Immature natural killer cell (primary cell): Measurements from ENCODE around the gene TRRAP. TPM values are rescaled to one million over a fixed set of nuclear protein-coding genes. Genes with fewer than 3 reads are reported as not detected.
"Not testable (repeated sequence)": the region's sequence is repeated elsewhere in the genome, so short reads cannot be mapped to it uniquely, and the experiment has no call there.

Experiments used
- DNase-seq, 3 donors: peaks; one replicate each; pipeline ENCODE4 v3.0.0; 2022; ENCODE audit warnings: mixed read lengths in 1 of 3
- H3K27ac Mint-ChIP-seq, 6 donors: one replicate each; pipeline ENCODE4 v1.8.0; 2020; ENCODE audit warnings: mixed read lengths in 6 of 6, mild to moderate bottlenecking in 5 of 6, inconsistent platforms in 4 of 6, moderate library complexity in 3 of 6
- H3K27me3 Mint-ChIP-seq, 3 donors: one replicate each; pipeline ENCODE4 v1.8.0; 2020 to 2021; ENCODE audit warnings: low read depth in 3 of 3, mild to moderate bottlenecking in 3 of 3, mixed read lengths in 3 of 3, moderate library complexity in 3 of 3, inconsistent platforms in 1 of 3
- H3K36me3 Mint-ChIP-seq, 3 donors: one replicate each; pipeline ENCODE4 v1.8.0; 2020; ENCODE audit warnings: mixed read lengths in 3 of 3, inconsistent platforms in 2 of 3, mild to moderate bottlenecking in 2 of 3
- H3K4me1 Mint-ChIP-seq, 2 donors: one replicate each; pipeline ENCODE4 v1.8.0; 2020; ENCODE audit warnings: inconsistent platforms in 2 of 2, mild to moderate bottlenecking in 2 of 2, mixed read lengths in 2 of 2, moderate library complexity in 1 of 2
- H3K4me3 Mint-ChIP-seq, 5 donors: one replicate each; pipeline ENCODE4 v1.8.0; 2020; ENCODE audit warnings: mild to moderate bottlenecking in 5 of 5, mixed read lengths in 5 of 5, inconsistent platforms in 3 of 5, moderate library complexity in 3 of 5
- H3K9me3 Mint-ChIP-seq, 6 donors: one replicate each; pipeline ENCODE4 v1.8.0; 2020; ENCODE audit warnings: mild to moderate bottlenecking in 6 of 6, mixed read lengths in 6 of 6, inconsistent platforms in 4 of 6, moderate library complexity in 3 of 6
- polyA plus RNA-seq, 3 donors: library from polyadenylated mRNA; unstranded; fragments of 300-500 nt; fragmentation: Illumina TruSeq; gene quantifications; one replicate each; pipeline ENCODE4 v1.2.3, GENCODE V29; 2021

TRRAP gene
- polyA plus RNA-seq, 3 donors from 2014 or later: 1.6 to 6.0 (median 1.8) TPM

DNA sequence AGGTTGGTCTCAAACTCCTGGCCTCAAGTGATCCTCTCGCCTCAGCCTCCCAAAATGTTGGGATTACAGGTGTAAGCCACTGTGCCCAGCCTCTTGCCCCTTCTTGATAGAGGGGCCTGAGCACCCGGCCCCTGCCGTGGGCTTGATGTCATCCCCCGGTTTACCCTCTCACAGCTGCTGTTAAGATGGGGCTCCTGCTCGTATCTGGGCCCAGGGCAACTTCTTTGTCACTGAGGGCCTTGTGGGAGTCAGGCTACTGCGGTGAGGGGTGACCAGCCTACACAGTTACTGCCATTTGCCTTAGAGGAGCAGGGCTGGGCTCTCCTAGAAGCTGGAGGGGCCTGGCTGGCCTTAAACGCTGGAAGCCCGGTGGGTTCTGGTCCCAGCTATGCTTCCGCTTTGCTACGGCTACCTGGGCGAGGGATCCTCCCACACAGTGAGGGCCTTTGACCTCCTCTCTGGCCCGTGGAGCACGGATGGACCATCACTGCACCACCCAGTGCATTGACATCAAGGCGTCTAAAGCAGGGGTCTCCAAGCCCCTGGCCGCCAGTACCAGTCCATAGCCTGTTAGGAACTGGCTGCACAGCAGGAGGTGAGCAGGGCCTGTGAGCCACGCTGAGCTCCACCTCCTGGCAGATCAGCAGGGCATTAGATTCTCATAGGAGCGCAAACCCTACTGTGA, 7.4 kb upstream of the TRRAP start:
- H3K9me3 Mint-ChIP-seq: peaks cover 0 to 2% (median 0%) of the 10 kb centered on the region in 6 donors
- peaks cover 0 to 4% of the 10 kb centered on the region in 2 donors for H3K4me1 Mint-ChIP-seq
- H3K27me3 Mint-ChIP-seq: peaks cover 1 to 7% (median 4%) of the 10 kb centered on the region in 3 donors
- H3K36me3 Mint-ChIP-seq: no peaks in the 10 kb centered on the region
- DNase-seq: no peak
- H3K4me3 Mint-ChIP-seq: peak overlapping the region in 2 of 5 donors; percentile 17 to 40
- H3K27ac Mint-ChIP-seq: no peak overlapping the region

- H3K9me3 Mint-ChIP-seq: peaks cover 0 to 2% (median 0%) of the 10 kb centered on the region in 6 donors
- no peak overlapping the region for H3K4me3 Mint-ChIP-seq
- peaks cover 0 to 6% (median 3%) of the 10 kb centered on the region in 3 donors for H3K27me3 Mint-ChIP-seq
- H3K27ac Mint-ChIP-seq: no peak overlapping the region
- H3K4me1 Mint-ChIP-seq: peaks cover 0 to 4% of the 10 kb centered on the region in 2 donors
- no peaks in the 10 kb centered on the region for H3K36me3 Mint-ChIP-seq
- peak in 1 of 3 donors; percentile 5 for DNase-seq
Observed at GRCh38 chr7:98872328-98872924, 5.9 kb upstream of the TRRAP start.

DNA sequence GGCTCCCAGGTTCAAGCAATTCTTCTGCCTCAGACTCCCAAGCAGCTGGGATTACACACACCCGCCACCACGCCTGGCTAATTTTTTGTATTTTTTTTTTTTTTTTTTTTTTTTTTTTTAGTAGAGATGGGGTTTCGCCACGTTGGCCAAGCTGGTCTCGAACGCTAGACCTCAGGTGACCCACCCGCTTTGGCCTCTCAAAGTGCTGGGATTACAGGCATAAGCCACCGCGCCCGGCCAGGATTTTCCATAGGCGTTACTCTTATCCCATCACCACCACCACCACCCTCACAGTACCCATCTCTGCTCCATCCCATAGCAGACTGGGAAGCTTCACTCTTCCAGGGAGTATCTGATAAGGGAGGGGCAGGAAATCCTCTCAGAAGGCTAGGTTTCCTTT, 4.7 kb upstream of the TRRAP start:
- not testable (repeated sequence) for H3K9me3 Mint-ChIP-seq, H3K4me1 Mint-ChIP-seq, H3K27me3 Mint-ChIP-seq, H3K36me3 Mint-ChIP-seq, DNase-seq, H3K4me3 Mint-ChIP-seq, H3K27ac Mint-ChIP-seq

DNA sequence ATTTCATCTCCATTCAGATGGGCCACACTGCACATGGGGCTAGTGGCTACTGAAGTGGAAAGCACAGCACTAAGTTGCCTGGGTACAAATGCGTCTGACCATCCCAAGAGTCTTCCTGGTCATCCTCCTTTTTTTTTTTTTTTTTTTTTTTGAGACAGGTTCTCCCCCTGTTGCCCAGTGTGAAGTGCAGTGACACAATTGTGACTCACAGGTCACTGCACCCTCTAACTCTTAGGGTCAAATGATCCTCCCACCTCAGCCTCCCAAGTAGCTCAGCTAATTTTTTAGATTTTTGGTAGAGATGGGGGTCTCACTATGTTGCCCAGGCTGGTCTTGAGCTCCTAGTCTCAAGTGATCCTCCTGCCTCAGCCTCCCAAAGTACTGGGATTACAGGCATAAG, 3.4 kb upstream of the TRRAP start:
- Mint-ChIP-seq H3K27ac (no peak overlapping the region), H3K9me3 (peaks cover 0 to 2% (median 0%) of the 10 kb centered on the region in 6 donors), H3K36me3 (no peaks in the 10 kb centered on the region), H3K4me1 (peaks cover 7 to 12% of the 10 kb centered on the region in 2 donors), H3K27me3 (peaks cover 7 to 17% (median 7%) of the 10 kb centered on the region in 3 donors), H3K4me3 (no peak overlapping the region)
- DNase-seq: no peak

DNA sequence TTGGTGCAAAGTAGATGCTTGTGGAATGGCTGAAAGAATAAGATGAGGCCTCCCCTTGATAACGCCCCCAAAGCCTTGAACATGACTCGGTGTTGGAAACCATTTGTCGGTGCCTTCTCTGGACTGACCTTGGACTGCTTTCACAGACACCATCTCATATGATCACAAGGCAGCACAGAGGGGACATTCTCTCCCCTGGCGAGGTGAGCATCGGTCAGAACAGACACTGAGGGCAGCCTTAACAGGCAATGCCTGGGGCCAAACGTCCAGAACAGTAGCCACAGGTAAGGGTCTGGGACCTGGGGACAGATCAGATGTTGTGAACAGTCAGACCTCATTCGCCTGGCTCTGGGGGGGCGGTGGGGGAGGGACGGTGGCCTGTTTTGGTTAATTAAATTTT, 2.8 kb upstream of the TRRAP start:
- no peaks in the 10 kb centered on the region for H3K36me3 Mint-ChIP-seq
- H3K9me3 Mint-ChIP-seq: peaks cover 0 to 2% (median 0%) of the 10 kb centered on the region in 6 donors
- H3K27ac Mint-ChIP-seq: no peak overlapping the region
- peak overlapping the region in 1 of 5 donors; percentile 26 for H3K4me3 Mint-ChIP-seq
- no peak for DNase-seq
- H3K4me1 Mint-ChIP-seq: peaks cover 12 to 14% of the 10 kb centered on the region in 2 donors
- peaks cover 7 to 18% (median 7%) of the 10 kb centered on the region in 3 donors for H3K27me3 Mint-ChIP-seq

DNA sequence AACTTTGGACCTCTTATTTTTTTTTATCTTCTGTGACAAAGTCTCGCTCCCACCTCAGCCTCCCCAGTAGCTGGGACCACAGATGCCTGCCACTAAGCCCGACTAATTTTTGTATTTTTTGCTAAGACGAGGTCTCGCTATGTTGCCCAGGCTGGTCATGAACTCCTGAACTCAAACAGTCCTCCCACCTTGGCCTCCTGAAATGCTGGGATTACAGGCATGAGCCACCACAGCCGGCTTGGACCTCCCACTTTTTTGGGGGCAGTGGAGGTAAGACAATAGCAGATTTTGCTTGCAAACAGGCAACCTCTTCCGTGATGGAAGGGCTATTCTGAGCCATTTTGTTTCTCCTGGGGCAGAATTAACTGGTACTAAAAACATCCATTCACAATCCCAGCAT, 1.2 kb upstream of the TRRAP start:
- peaks cover 7 to 19% (median 7%) of the 10 kb centered on the region in 3 donors for H3K27me3 Mint-ChIP-seq
- peaks cover 0 to 6% (median 0%) of the 10 kb centered on the region in 3 donors for H3K36me3 Mint-ChIP-seq
- H3K9me3 Mint-ChIP-seq: peaks cover 0 to 2% (median 0%) of the 10 kb centered on the region in 6 donors
- H3K4me3 Mint-ChIP-seq: peak overlapping the region; percentile 44 to 76 (median 71)
- peak overlapping the region in 5 of 6 donors; percentile 2 to 77 (median 27) for H3K27ac Mint-ChIP-seq
- peaks cover 16% of the 10 kb centered on the region in 2 donors for H3K4me1 Mint-ChIP-seq
- DNase-seq: no peak

DNA sequence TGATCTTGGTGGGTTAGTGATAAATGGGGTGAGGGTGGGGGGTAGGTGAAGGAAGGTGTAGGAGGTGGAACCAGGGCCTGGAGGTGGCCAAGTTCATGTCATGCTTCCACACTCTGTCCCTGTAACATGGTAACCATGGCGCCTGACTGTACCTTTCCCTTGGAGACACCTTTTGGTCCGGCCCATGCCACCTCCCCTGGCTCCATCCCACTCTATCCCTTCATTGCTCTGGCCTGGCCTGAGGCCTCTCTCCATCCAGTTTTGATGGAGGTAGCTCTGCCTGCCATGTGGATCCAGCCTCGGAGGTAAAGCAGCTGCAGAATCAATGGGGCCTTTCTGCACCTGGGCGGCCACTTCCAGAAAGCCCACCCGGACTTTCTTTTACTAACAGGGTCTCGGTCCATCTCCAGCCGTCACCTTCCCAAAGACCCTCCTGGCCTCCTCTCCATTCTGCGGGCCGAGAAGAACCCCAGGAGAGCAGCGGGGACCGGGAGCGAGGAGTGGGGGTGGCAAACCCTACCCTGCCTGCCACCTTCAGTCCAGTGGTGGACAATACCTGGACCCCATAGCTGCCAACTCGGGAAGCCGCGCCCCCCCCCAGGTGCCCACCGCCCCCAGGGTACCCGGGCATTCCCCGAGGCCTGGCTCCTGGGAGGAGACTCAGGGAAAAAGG, 504 bp upstream of the TRRAP start:
- H3K4me1 Mint-ChIP-seq: peaks cover 16 to 17% of the 10 kb centered on the region in 2 donors
- peak overlapping the region; percentile 44 to 76 (median 71) for H3K4me3 Mint-ChIP-seq
- peak overlapping the region in 3 of 6 donors; percentile 27 to 34 (median 30) for H3K27ac Mint-ChIP-seq
- H3K9me3 Mint-ChIP-seq: peaks cover 0 to 2% (median 0%) of the 10 kb centered on the region in 6 donors
- H3K36me3 Mint-ChIP-seq: peaks cover under 1 to 8% (median 2%) of the 10 kb centered on the region in 3 donors
- peak in 1 of 3 donors; percentile 9 for DNase-seq
- H3K27me3 Mint-ChIP-seq: peaks cover 7 to 19% (median 9%) of the 10 kb centered on the region in 3 donors

DNA sequence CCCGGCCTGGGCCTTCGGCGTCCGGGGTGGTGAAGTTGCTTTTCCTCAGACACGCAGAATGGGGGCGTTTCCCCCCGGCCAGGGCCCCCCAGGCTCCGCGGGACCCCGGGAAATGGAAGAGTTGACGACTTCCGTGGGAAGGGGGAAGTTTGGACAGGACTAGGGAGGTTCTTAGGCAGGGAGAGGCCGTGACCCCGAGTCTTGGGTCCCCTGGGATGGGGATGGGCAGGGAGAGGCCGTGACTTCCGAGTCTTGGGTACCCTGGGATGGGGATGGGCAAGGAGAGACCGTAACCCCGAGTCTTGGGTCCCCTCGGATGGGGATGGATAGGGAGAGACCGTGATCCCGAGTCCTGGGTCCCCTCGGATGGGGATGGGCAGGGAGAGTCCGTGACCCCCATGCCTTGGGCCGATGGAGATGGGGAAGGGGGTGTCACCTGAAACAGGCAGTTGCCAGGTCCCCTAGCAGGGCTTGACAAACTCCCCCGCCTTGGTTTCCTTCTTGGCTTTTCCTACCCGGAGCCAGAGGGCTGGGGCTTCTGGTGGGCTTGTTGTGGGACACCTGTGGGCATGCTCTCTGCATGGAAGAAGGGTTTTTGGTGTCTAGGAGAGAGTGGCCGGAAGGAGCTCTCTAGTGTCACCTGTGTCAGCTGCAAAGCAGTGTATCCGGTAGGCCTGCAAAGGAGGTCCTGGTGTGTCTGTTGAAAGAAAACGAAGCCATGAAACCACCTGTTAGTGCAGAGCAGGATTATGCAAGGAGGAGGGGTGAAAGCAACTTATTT, 1.1 kb downstream of the TRRAP start:
- DNase-seq: peak; percentile 57 to 64 (median 61)
- Mint-ChIP-seq H3K27ac (peak overlapping the region; percentile 88 to 96 (median 94)), H3K27me3 (peaks cover 7 to 19% (median 9%) of the 10 kb centered on the region in 3 donors), H3K36me3 (peaks cover 4 to 19% (median 8%) of the 10 kb centered on the region in 3 donors), H3K4me3 (peak overlapping the region; percentile 95 to 98 (median 96)), H3K9me3 (peaks cover 0 to 2% (median 0%) of the 10 kb centered on the region in 6 donors), H3K4me1 (peaks cover 21% of the 10 kb centered on the region in 2 donors)

DNA sequence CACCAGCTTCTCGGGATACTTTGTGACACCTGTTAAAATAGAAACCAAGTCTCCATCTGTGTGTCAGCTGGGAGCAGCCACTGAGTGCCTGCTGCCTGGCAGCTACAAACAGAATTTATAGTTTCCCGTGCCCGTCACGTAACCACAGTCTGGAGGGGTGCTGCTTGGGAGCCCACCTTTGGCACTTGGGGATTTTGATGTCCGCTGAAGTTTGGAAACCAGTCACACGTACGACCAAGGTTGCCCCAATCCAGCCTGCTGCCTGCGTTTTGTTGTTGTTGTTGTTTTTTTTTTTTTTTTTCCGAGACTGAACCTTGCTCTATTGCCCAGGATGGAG, 1.6 kb downstream of the TRRAP start:
- Mint-ChIP-seq H3K27me3 (peaks cover 7 to 19% (median 9%) of the 10 kb centered on the region in 3 donors), H3K4me1 (peaks cover 21% of the 10 kb centered on the region in 2 donors), H3K4me3 (peak overlapping the region; percentile 95 to 98 (median 96)), H3K27ac (peak overlapping the region; percentile 88 to 96 (median 94)), H3K36me3 (peaks cover 4 to 19% (median 8%) of the 10 kb centered on the region in 3 donors), H3K9me3 (peaks cover 0 to 1% (median 0%) of the 10 kb centered on the region in 6 donors)
- DNase-seq: no peak

DNA sequence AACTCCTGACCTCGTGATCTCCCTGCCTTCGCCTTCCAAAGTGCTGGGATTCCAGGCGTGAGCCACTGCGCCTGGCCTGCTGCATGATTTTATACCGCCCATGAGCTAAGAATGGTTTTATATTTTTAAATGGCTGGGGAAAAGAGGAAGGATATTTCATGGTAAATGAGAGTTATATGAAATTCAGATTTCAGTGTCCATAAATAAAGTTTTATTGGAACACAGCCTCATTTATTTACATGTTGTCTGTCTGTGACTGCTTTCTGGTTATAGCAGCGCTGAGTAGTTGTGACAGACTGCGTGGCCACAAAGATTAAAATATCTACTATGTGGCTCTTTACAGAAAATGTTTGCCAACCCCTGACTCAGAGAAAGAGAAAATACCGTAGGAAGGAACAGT, 2.2 kb downstream of the TRRAP start:
- Mint-ChIP-seq H3K27ac (peak overlapping the region; percentile 56 to 96 (median 91)), H3K36me3 (peaks cover 4 to 19% (median 8%) of the 10 kb centered on the region in 3 donors), H3K4me1 (peaks cover 21% of the 10 kb centered on the region in 2 donors), H3K4me3 (peak overlapping the region; percentile 33 to 98 (median 96)), H3K9me3 (no peaks in the 10 kb centered on the region), H3K27me3 (peaks cover 7 to 19% (median 9%) of the 10 kb centered on the region in 3 donors)
- no peak for DNase-seq

DNA sequence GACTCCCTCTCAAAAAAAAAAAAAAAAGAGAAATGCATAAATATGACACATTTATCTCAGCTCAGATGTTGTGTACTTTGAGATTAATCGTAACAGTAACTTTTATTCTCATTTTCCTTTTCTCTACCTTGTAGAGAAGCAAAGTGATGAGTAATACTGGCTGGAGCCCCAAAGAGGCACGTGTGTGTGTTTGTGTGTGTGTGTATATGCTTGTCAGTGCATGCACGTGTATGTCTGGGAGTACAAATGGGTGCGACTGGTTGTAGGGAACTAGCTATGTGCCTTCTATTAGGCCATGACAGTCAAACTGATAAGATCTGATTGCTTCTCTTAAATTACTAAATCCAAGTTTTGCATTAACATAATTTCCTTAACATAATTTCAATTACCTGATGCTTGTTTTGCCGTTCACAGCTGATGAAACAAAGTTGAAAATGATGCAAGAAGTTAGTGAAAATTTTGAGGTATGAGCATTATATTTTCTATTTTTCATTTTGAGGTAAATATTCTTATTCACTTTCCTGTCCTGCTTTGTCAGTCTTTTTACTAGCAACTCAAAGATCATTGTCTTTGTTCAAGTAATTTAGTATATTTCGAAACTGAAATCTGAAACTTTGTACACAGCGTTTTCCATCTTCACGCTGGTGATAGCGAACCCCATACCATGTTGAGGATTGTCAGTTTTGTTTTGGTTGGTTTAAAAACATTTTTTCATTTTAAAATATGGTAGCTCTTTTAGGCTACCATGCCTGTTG, 3.4 kb downstream of the TRRAP start:
- Mint-ChIP-seq H3K36me3 (peaks cover 4 to 19% (median 8%) of the 10 kb centered on the region in 3 donors), H3K27ac (peak overlapping the region in 1 of 6 donors; percentile 7), H3K4me1 (peaks cover 21% of the 10 kb centered on the region in 2 donors), H3K27me3 (peaks cover 7 to 17% (median 9%) of the 10 kb centered on the region in 3 donors), H3K4me3 (no peak overlapping the region), H3K9me3 (no peaks in the 10 kb centered on the region)
- no peak for DNase-seq

GRCh38 chr7:98884416-98884815, 6.1 kb downstream of the TRRAP start:
- H3K27ac Mint-ChIP-seq: no peak overlapping the region
- H3K9me3 Mint-ChIP-seq: no peaks in the 10 kb centered on the region
- peaks cover 11 to 31% (median 14%) of the 10 kb centered on the region in 3 donors for H3K36me3 Mint-ChIP-seq
- no peak overlapping the region for H3K4me3 Mint-ChIP-seq
- peaks cover 4 to 6% (median 4%) of the 10 kb centered on the region in 3 donors for H3K27me3 Mint-ChIP-seq
- peaks cover 27 to 37% of the 10 kb centered on the region in 2 donors for H3K4me1 Mint-ChIP-seq
- DNase-seq: no peak
